ENCODE results near the gene MEST. TPM values are rescaled to one million over a fixed set of nuclear protein-coding genes. Genes with fewer than 3 reads are reported as not detected.

Gene MEST
- total and polyA plus RNA-seq, 2 donors (not counting 1 experiment from before 2014, with no cell fraction given) = 2.5 to 6.6 TPM

DNA sequence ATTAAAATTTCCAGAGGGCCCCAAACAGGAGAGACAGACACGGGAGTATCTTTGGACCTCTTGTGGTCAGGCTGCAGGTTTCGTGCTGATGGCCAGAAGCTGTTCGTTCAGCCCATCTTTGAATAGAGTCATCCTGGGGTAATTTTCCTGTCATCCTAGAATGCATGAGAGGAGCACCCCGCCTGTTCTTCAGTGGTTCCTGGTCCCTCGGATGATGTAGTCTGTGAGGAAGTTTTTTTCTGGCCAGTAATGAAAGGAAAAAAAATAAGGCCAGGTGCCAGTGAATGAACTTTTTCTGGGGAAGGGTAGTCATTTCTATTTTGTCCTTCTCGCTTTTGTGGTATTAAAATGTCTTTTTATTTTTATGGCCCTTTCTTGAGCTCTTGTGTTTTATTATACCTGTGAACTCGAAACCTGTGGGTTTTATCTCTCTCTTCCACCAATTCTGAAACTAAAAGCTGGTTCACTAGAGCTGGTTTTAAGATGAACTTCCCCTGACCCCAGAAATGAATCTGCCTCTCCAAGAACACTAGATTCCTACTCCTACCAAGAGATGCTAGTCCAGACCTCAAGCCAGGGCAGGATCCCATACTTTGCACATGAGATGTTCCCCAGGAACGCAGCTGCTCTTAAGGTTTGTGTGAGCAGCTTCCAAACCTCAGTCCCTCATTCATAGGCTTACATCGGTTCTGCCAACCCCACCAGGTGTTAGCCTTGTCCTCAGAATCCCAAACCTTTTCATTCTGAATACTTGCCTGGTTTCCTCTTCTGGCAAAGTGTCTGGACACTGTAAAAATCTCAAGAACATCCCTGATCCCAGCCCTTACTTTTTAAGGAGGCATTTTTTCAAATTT is 15.4 kb upstream of the MEST start:
- Histone ChIP-seq H3K9me3 (ENCODE audit: control extremely low read depth in 1 of 3, control insufficient read depth in 2 of 3, insufficient read depth in 1 of 3, low read length in 2 of 3) (no peaks in the 10 kb centered on the region), H3K79me2 (ENCODE audit: control insufficient read depth, insufficient read depth, low read length) (no peaks in the 10 kb centered on the region), H4K20me1 (ENCODE audit: control insufficient read depth, insufficient read depth, low read length, poor library complexity, severe bottlenecking) (no peaks in the 10 kb centered on the region), H3K27ac (ENCODE audit: low read length in 2 of 2) (no peak overlapping the region), H3K4me1 (ENCODE audit: control insufficient read depth in 2 of 2, insufficient read depth in 2 of 2, low read length in 2 of 2) (peaks cover 6 to 11% of the 10 kb centered on the region in 2 donors), H3K9ac (ENCODE audit: low read length) (no peak overlapping the region), H3K27me3 (replicated peaks in 1 of 4; ENCODE audit: control extremely low read depth in 1 of 4, control insufficient read depth in 3 of 4, insufficient read depth in 4 of 4, low read length in 3 of 4) (peaks cover 0 to 1% (median 0%) of the 10 kb centered on the region in 4 experiments), H3K4me3 (ENCODE audit: control extremely low read depth in 1 of 5, extremely low read depth in 1 of 5, insufficient read depth in 1 of 5, low read depth in 2 of 5, low read length in 4 of 5) (no peak overlapping the region), H3K4me2 (replicated peaks; ENCODE audit: low read depth, low read length, poor library complexity, severe bottlenecking) (no peak overlapping the region), H3K36me3 (replicated peaks in 1 of 2; ENCODE audit: control extremely low read depth in 1 of 2, control insufficient read depth in 1 of 2, extremely low read depth in 1 of 2, insufficient read depth in 2 of 2, low read length in 1 of 2) (no peaks in the 10 kb centered on the region), H2AFZ (ENCODE audit: insufficient read depth, low read depth, low read length, poor library complexity, severe bottlenecking) (no peak overlapping the region)
- Mint-ChIP-seq H3K27ac (no peak overlapping the region), H3K27me3 (peaks cover 14% of the 10 kb centered on the region), H3K9me3 (ENCODE audit: insufficient read depth) (no peaks in the 10 kb centered on the region), H3K4me1 (peaks cover 13% of the 10 kb centered on the region), H3K4me3 (no peak overlapping the region)
- no peak for ATAC-seq (ENCODE audit: low read depth)
- no peak for DNase-seq
- 76% methylated on average over 8 of the region's 9 CpGs for WGBS (ENCODE audit: insufficient coverage)
- CTCF ChIA-PET = interaction anchor here (0.8 kb wide), 1 partner anchor 38 kb away, joined by 3 read pairs; no protein-coding TSS in a partner anchor
- POLR2A ChIA-PET = no interaction called here
- no peak for TF ChIP-seq EZH2 (IDR thresholded peaks at IDR 0.05; ENCODE audit: borderline replicate concordance, insufficient read depth, low read depth, low read length, poor library complexity, severe bottlenecking)
- TF ChIP-seq, protein P1, sequence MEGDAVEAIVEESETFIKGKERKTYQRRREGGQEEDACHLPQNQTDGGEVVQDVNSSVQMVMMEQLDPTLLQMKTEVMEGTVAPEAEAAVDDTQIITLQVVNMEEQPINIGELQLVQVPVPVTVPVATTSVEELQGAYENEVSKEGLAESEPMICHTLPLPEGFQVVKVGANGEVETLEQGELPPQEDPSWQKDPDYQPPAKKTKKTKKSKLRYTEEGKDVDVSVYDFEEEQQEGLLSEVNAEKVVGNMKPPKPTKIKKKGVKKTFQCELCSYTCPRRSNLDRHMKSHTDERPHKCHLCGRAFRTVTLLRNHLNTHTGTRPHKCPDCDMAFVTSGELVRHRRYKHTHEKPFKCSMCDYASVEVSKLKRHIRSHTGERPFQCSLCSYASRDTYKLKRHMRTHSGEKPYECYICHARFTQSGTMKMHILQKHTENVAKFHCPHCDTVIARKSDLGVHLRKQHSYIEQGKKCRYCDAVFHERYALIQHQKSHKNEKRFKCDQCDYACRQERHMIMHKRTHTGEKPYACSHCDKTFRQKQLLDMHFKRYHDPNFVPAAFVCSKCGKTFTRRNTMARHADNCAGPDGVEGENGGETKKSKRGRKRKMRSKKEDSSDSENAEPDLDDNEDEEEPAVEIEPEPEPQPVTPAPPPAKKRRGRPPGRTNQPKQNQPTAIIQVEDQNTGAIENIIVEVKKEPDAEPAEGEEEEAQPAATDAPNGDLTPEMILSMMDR (IDR thresholded peaks at IDR 0.05) = no peak
- intact Hi-C loops (cut with micrococcal nuclease) = no loop called here

DNA sequence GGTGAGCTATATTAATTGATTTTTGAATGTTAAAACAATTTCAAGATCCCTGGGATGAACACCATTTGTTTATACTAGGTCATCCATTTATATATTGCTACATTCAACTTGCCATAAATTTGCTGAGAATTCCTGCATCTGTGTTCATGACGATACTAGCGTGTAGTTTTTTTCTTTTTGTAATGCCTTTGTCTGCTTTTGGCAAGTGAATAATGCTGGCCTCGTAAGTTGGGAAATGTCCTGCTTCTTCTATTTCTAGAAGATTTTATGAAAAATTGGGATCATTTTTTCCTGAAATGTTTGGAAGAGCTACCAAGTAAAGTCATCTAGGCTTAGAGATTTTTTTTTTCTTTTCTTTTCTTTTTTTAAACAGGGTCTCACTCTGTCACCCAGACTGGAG is 12.9 kb upstream of the MEST start:
- Histone ChIP-seq H3K9ac (ENCODE audit: low read length) (no peak overlapping the region), H3K79me2 (ENCODE audit: control insufficient read depth, insufficient read depth, low read length) (no peaks in the 10 kb centered on the region), H3K36me3 (replicated peaks in 1 of 2; ENCODE audit: control extremely low read depth in 1 of 2, control insufficient read depth in 1 of 2, extremely low read depth in 1 of 2, insufficient read depth in 2 of 2, low read length in 1 of 2) (no peaks in the 10 kb centered on the region), H2AFZ (ENCODE audit: insufficient read depth, low read depth, low read length, poor library complexity, severe bottlenecking) (no peak overlapping the region), H3K4me3 (ENCODE audit: control extremely low read depth in 1 of 5, extremely low read depth in 1 of 5, insufficient read depth in 1 of 5, low read depth in 2 of 5, low read length in 4 of 5) (no peak overlapping the region), H3K27ac (ENCODE audit: low read length in 2 of 2) (no peak overlapping the region), H3K9me3 (ENCODE audit: control extremely low read depth in 1 of 3, control insufficient read depth in 2 of 3, insufficient read depth in 1 of 3, low read length in 2 of 3) (no peaks in the 10 kb centered on the region), H3K4me2 (replicated peaks; ENCODE audit: low read depth, low read length, poor library complexity, severe bottlenecking) (no peak overlapping the region), H4K20me1 (ENCODE audit: control insufficient read depth, insufficient read depth, low read length, poor library complexity, severe bottlenecking) (no peaks in the 10 kb centered on the region), H3K27me3 (replicated peaks in 1 of 4; ENCODE audit: control extremely low read depth in 1 of 4, control insufficient read depth in 3 of 4, insufficient read depth in 4 of 4, low read length in 3 of 4) (peaks cover 0 to 7% (median 7%) of the 10 kb centered on the region in 4 experiments), H3K4me1 (ENCODE audit: control insufficient read depth in 2 of 2, insufficient read depth in 2 of 2, low read length in 2 of 2) (peaks cover 0 to under 1% of the 10 kb centered on the region in 2 donors)
- ChIA-PET POLR2A (no interaction called here), CTCF (no interaction called here)
- Mint-ChIP-seq H3K4me3 (no peak overlapping the region), H3K9me3 (ENCODE audit: insufficient read depth) (no peaks in the 10 kb centered on the region), H3K4me1 (peaks cover 2% of the 10 kb centered on the region), H3K27ac (no peak overlapping the region), H3K27me3 (peaks cover 30% of the 10 kb centered on the region)
- DNase-seq (no peak), ATAC-seq (ENCODE audit: low read depth) (no peak)
- intact Hi-C loops (cut with micrococcal nuclease) = no loop called here
- WGBS (ENCODE audit: insufficient coverage) = 100% methylated on average over 1 of the region's 3 CpGs
- TF ChIP-seq, protein P1 (IDR thresholded peaks at IDR 0.05) = no peak
- TF ChIP-seq EZH2 (IDR thresholded peaks at IDR 0.05; ENCODE audit: borderline replicate concordance, insufficient read depth, low read depth, low read length, poor library complexity, severe bottlenecking) = no peak

Measured in B cell (primary cell).